Measurements from ENCODE around the gene SCRN1.
"Not testable (repeated sequence)": the region's sequence is repeated elsewhere in the genome, so short reads cannot be mapped to it uniquely, and the experiment has no call there.

The SCRN1 gene

GRCh38 chr7:29968683-29969395 lies 20.8 kb downstream of the SCRN1 start:
- DNase-seq (ENCODE audit: low read depth in 2 of 2) = no peak

DNA sequence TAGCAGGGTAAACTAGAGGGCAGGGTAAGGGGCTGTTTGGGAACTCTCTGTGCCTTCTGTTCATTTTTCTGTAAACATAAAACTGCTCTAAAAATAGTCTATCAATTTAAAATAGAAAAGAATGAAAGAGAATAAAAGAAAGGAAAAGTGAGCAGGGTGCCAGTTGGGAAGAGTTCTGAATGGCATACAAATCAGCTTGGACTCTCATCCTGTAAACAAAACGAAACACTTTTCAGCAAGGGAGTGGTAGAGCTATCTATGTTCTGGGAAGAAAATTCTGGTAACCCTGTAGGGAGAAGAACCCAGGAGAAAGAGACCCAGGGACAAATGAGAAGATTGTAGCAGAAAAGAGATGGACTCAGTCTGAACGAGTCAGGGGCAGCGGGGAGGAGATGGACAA lies 24.6 kb downstream of the SCRN1 start:
- no peak for DNase-seq (ENCODE audit: low read depth in 2 of 2)

DNA sequence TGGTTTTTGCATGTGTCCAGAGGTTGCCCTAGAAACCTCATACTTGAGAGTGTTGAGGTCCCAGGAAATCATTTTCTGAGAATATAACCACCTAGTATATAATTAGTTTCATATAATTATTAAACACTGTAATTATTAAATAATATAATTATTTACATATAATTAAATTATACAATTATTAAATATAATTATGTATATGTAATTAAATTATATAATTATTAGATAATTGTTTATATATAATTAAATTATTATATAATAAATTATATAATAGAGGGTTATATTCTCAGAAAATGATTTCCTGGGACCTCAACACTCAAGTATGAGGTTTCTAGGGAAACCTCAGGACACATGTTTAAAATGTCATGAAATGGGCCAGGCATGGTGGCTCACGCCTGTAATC lies 27.6 kb downstream of the SCRN1 start:
- DNase-seq (ENCODE audit: low read depth in 2 of 2) = no peak

DNA sequence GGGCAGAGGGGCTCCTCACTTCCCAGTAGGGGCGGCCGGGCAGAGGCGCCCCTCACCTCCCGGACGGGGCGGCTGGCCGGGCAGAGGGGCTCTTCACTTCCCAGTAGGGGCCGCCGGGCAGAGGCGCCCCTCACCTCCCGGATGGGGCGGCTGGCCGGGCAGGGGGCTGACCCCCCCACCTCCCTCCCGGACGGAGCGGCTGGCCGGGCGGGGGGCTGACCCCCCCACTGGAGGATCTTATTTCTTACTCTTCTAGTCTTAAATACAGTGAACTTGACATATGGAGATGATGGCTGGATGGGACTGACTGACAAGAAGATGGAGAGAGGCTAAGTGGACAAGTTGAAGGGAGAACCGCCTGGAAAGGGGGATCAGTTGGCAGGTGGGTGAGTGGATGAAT lies 28.0 kb downstream of the SCRN1 start:
- not testable (repeated sequence) for DNase-seq (ENCODE audit: low read depth in 2 of 2)

DNA sequence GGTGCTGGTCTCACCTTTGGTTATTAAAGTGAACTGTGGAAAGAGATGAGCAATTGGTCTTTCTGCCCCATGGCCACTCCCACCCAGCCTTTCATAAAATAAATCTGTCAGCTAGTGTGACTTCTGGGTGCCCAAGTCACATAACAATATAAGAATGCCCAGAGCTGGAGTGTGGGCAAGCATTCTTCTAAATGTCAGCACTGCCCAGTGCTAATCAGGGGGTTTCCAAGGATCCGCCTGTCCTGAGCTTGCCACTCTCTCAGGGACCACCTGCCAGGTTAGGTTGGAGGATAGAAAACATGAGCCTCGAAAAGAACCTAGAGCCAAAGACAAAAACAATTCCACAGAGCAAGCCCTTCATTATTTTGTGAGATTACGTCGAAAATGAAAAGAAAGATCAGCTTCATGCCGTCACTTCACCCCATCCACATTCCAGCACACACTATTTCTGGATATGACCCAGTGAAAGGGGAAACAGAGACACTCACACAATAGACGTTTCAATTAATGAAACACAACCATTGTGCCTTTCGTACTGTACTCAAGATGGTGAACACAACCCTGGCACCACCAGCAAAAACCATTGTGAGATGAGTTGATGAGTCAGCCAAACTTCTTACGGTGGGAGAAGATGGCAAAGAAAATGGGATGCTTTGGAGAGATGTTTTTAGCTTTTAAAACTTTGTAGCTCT lies 30.8 kb downstream of the SCRN1 start:
- DNase-seq (ENCODE audit: low read depth in 2 of 2) = no peak

DNA sequence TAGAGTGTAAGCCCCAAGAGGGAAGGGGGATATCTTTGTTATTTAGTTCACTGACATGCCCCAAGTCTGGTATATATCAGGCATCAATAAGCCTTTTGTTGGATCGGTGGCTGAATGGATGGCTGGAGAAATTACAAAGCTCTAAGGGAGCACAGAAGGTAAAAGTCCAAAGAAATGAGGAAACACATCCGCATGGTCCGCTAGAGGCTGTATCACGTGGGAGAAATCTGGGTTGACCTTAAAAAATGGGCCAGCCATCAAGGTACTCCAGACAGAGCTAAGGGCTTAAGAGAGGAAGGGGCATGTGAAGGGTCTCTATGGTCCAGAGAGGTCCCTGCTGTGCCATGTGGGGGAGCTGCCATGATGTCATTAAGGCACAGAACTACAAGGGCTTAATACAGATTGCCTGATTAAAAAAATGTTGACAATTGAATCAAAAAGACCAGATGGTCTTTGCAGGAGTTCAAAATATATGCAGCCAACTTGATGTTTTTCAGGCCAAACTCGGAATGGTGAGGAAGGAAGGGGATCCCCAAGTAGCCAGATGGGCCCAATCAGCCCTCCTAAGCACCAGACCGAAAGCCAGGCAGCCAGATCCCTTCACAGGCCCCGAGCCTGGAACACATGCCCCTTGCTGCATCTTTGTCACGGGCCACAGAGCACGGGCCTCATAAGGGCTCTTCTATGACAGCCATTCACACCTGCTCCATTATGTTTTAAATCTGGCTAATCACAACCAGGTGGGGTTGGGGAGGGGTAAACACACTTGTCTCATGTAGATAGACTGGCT lies 31.9 kb downstream of the SCRN1 start:
- DNase-seq (ENCODE audit: low read depth in 2 of 2) = no peak

DNA sequence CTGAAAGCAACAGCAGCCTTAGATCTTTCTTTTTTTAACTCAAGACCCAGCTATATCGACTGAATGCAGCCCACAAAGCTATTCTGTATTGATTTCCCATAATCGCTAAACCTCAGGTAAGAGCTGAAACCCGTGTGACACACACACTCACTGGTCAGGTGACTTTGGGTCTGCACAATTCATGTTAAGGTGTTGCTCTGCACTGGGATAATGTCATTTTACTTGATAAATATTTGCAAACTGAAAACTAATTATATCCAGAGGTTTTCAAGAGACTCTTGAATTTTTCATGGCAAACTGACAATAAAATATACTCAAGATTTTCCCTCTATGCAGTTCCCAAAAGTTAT lies 33.1 kb downstream of the SCRN1 start:
- DNase-seq (ENCODE audit: low read depth in 2 of 2) = no peak

DNA sequence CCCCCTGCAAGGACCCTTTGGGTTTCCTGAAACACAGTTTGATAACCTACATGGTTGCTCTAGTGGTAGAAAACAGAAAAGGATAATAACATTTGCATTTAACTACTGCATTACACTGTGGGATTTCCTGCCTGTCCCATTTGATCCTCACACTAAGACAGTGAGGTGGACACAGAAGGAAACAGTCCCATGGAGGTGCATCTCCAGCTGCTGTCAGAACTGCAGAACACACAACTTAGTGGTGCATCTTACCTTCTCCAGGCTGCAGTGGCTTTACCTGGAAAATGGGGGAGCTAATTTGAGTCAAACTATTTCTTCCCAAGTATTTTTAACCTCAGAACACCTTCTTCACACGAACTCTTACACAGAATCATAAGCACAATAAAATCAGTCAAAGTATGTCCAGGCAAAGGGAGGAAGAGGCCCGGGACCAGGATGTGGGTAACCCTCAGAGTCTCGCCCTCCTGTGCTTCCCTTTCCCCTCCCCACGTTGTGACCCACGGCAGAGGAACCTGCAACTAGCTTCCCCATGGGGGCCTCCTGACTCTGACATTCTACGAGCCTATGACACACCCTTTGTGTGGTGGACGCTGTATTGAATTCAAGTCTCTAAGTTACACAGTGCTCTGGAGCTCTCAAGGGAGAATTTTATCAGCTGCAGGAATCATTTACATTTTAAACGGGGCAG lies 33.7 kb downstream of the SCRN1 start:
- no peak for DNase-seq (ENCODE audit: low read depth in 2 of 2)

DNA sequence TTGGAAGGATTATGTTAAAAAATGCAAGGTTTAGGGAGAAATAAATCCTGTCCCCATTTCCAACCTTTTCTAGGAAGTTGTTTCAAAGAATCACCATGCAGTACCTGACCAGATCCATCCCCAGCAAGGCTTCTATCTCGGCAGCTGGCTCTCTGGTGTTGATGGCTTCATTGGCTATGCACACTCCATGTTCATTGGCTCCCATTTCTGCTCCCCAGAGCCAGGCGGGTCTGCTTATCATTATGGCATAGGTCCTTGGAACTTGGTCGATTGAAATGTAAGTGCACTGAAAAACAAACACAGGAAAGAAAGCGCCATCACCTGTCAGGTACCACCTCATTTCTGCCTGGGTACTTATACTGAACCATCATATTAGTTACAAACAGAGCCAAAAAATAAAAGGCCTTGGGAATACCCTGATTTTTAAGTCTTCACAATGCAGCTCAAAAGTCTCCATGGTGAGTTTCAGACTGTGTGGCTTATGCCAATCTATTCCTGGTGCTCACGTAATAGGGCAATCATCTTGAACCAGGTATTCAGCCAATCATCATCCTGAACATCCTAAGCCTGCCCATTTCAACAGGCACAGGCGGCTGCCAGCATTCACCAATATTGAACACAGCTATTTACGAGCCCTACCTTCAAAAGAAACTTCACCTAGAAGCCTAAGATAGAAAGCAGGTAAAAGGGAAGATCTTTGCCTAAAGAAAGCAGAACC lies 34.4 kb downstream of the SCRN1 start:
- no peak for DNase-seq (ENCODE audit: low read depth in 2 of 2)

DNA sequence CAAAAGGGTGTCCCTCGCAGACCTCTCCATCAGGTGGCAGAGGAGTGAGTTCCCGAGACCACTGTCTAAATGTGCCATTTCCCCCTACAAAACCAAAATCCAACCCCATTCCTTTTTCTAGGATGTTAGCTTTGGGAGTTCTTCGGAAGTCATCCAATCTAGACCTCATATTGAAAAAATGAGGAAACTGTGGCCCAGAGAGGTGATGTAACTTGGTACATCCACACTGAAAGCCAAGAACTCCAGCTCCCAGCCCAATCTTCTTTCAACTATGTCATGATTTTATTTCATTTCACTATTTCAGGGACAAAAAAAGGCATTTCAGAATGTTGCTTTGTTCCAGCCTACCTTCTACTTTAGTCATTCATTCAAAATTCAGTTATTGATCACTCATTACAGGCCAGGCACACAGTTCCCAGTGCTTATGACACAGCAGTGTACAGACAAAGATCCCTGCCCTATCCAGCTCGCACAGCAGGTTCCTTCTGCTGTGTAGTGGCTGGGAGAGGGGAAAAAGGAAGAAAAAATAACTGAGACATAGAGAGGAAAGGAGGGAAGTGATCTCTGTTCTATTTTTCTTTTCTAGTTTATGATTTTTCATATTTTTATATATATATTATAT lies 35.8 kb downstream of the SCRN1 start:
- DNase-seq (ENCODE audit: low read depth in 2 of 2) = no peak

DNA sequence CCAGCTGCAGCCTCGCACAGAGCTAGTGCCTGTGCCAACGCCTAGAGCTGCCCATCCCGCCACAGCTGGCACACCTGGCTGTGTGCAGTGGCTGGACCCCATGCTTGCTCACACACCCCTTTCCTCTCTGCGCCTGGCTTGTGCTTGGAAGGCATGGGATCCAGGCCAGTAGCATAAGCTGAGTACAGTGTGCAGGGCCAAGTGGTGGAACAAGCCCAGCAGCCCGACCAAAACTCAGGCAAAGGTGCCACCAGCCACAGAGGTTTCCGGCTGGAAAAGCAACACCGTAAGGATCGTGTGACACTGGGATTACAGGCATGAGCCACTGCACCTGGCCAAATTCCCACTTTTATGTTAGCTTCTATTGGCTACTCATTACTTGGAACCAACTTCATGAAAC lies 38.4 kb downstream of the SCRN1 start:
- DNase-seq (ENCODE audit: low read depth in 2 of 2) = no peak

GRCh38 chr7:29950480-29950879 lies 39.1 kb downstream of the SCRN1 start:
- no peak for DNase-seq (ENCODE audit: low read depth in 2 of 2)

DNA sequence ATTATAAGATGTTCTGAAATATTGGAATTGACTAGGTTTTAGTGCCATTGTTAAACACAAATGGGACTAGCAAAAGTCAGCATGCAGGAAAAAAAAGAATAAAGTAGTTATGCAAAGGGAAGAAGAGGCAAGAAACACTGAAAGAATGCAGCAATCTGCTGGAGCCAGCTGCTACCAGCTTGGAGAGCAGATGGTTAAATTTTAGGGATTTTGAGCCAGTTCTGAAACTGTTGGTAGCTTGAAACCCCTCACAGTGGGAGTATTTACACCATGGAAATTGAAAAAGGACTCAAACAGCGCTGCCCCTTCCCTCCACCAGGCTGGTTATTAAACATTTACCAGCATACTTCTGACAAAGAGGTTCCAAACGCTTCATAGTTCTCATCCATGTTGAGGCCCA lies 41.0 kb downstream of the SCRN1 start:
- no peak for DNase-seq (ENCODE audit: low read depth in 2 of 2)

GRCh38 chr7:29946428-29947186 lies 43.0 kb downstream of the SCRN1 start:
- DNase-seq (ENCODE audit: low read depth in 2 of 2) = no peak

GRCh38 chr7:29945259-29945809 lies 44.3 kb downstream of the SCRN1 start:
- DNase-seq (ENCODE audit: low read depth in 2 of 2) = no peak

- DNase-seq (ENCODE audit: low read depth in 2 of 2) = no peak
Observed at GRCh38 chr7:29940199-29940598, 49.4 kb downstream of the SCRN1 start.

DNA sequence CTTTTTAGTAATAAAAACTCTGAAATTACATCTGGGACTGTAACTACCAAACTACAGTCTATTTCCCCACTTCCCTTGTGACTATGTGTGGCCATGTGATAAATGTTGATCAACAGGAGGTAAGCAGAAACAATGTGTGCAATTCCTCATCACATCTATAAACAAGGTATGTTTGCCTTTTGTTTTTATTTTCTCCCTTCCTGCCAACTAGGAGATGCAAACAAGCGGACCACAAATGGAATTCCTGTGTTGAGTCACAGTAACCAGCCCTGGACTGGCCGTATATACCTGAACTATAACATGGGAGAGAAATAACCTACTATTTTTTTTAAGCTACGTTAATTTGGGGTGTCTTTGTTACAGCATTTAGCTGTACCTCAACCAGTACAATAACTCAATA lies 52.5 kb downstream of the SCRN1 start:
- no peak for DNase-seq (ENCODE audit: low read depth in 2 of 2)

GRCh38 chr7:29935111-29935510 lies 54.5 kb downstream of the SCRN1 start:
- DNase-seq (ENCODE audit: low read depth in 2 of 2) = no peak

GRCh38 chr7:29929018-29929807 lies 60.4 kb downstream of the SCRN1 start:
- DNase-seq (ENCODE audit: low read depth in 2 of 2) = no peak
